GM18870 (cell line): ENCODE measurements around the gene TTLL3.
A peak's percentile ranks its signal among the peaks of the same experiment; 100 is the strongest.
"Not testable (repeated sequence)": the region's sequence is repeated elsewhere in the genome, so short reads cannot be mapped to it uniquely, and the experiment has no call there.

Experiments used
- ATAC-seq: cut with Tn5 transposase; IDR thresholded peaks from one replicate; pipeline ENCODE4 v1.9.1; 2021; ENCODE audit warnings: moderate library complexity; ENCODE audit not compliant: unreplicated experiment

The TTLL3 gene

GRCh38 chr3:9837701-9838582, 27.9 kb downstream of the TTLL3 start:
- ATAC-seq = no peak

DNA sequence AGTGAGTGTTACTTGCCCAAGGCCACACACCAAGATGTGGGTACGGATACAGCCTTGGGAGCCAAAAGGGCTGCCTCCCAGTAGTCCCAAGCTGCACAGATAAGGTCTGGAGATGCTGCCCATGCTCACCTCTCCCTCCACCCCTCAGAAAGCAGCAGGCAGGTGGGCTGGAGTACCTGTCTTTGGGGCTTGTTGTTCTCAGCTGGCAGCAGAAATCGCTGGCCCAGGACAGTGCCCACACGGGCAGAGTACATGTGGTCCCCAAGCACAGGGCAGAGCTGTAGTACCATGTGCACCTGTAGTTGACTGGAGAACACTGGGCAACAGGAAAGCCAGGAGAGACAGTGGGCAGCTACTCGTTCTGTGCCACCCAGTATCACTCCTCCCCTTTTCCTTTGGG, 28.8 kb downstream of the TTLL3 start:
- no peak for ATAC-seq

- ATAC-seq = no peak
Measured at GRCh38 chr3:9841015-9841414, 31.0 kb downstream of the TTLL3 start.

DNA sequence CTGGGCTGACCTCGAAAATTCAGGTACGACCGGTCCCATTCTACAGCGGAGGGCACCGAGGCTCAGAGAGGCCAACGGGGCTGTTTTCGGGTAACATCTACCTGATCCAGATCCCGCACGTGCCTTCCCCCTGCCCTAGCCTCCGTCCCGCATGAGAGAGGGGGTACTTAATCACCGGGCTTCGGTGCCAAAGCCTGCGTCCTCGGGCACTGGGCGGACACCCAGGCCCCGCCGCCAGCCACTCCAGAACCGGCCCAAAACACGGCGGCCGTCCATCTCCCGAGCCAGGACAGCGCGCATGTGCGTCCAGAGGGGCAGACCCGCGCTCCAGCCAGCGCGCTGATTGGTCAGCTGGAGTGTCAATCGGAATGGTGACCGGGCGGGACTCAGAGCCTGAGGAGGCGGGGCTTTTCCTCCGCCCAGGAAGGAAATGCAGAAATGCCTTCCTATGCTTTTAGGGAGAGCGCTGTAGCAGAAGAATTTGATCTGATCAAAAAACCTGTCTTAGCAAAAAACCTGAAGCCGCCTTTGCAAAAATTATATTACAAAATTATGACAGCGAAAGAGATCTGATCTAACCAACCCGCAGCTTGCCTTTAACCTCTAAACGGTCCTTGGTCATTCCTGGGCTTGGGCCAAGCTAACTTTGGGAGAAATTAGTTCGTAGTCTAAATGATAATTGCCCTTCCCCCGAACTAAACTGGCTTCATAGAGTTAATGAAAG, 33.8 kb downstream of the TTLL3 start, which contains the start of gene RPUSD3:
RPUSD3 (minus strand) TSS at position 294 of the 724 bp plus-strand sequence; CDS start at position 276, 18 bp downstream.
- peak; percentile 91 for ATAC-seq

GRCh38 chr3:9846231-9846630, 36.2 kb downstream of the TTLL3 start:
- ATAC-seq = no peak

GRCh38 chr3:9846931-9847488, 36.9 kb downstream of the TTLL3 start:
- ATAC-seq = no peak

DNA sequence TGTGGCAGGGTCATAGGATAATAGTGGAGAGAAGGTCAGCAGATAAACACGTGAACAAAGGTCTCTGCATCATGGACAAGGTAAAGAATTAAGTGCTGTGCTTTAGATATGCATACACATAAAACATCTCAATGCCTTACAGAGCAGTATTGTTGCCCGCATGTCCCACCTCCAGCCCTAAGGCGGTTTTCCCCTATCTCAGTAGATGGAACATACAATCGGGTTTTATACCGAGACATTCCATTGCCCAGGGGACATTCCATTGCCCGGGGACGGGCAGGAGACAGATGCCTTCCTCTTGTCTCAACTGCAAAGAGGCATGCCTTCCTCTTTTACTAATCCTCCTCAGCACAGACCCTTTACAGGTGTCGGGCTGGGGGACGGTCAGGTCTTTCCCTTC, 37.8 kb downstream of the TTLL3 start:
- not testable (repeated sequence) for ATAC-seq

- not testable (repeated sequence) for ATAC-seq
Measured at GRCh38 chr3:9848860-9849259, 38.8 kb downstream of the TTLL3 start.

GRCh38 chr3:9851383-9851782, 41.3 kb downstream of the TTLL3 start:
- ATAC-seq = not testable (repeated sequence)

GRCh38 chr3:9851926-9852325, 41.9 kb downstream of the TTLL3 start:
- ATAC-seq = not testable (repeated sequence)

DNA sequence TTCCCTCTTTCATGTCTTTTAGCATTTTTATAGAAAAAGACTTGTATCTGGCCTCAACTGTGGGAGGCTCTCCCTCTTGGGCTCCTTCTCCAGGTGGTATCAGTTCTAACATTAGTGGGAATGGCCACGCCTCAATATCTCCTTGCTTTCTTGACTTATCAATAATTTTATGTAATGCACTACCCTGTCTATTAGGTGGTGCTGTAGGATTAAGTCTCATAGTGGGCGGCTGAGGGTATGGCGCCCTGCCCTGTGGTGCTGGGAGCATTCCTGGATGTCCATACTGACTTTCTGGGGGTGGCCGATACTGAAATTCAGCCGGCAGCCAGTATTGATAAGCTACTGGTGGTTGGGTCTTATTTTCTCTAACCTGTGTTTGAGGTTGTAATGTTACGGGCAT, 42.5 kb downstream of the TTLL3 start:
- ATAC-seq = no peak

GRCh38 chr3:9854291-9854940, 44.4 kb downstream of the TTLL3 start:
- not testable (repeated sequence) for ATAC-seq

GRCh38 chr3:9855594-9855993, 45.5 kb downstream of the TTLL3 start:
- ATAC-seq = no peak

GRCh38 chr3:9859530-9860025, 49.5 kb downstream of the TTLL3 start:
- ATAC-seq = no peak

- ATAC-seq = no peak
Measured at GRCh38 chr3:9861201-9861600, 51.1 kb downstream of the TTLL3 start.

GRCh38 chr3:9861626-9862130, 51.6 kb downstream of the TTLL3 start:
- ATAC-seq = no peak

DNA sequence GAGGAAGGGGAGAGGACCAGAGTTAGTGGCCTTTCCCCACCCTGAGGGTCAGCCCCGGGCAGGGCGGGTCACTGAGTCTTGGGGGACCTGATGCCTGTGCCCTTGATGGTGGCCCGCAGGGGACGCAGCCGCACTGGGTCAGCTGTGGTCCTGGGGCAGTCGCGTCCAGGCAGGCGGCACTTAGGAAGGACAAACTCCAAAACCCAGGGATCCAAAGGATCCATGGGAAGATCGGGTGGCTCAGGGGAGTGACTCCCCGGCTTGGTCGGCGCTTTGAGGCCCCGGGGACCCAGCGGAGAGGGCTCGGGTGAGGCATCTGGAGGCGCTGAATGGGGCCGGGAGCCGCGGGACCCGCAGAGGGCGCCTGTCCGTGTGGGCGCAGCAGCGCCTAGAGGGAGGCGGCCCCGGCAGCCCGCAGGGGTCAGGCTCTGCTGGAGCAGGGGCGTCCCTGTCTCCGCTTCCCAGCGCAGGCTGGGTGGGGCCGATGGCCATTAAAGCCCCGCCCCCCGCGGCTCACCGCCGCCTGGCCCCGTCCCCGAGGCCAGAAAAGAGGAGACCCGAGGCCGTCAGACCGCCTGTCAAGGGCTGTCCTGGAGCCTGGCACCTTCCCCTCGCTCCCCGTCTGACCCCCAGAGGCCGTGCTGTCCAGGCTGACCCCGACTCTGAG, 52.5 kb downstream of the TTLL3 start:
- ATAC-seq = no peak

DNA sequence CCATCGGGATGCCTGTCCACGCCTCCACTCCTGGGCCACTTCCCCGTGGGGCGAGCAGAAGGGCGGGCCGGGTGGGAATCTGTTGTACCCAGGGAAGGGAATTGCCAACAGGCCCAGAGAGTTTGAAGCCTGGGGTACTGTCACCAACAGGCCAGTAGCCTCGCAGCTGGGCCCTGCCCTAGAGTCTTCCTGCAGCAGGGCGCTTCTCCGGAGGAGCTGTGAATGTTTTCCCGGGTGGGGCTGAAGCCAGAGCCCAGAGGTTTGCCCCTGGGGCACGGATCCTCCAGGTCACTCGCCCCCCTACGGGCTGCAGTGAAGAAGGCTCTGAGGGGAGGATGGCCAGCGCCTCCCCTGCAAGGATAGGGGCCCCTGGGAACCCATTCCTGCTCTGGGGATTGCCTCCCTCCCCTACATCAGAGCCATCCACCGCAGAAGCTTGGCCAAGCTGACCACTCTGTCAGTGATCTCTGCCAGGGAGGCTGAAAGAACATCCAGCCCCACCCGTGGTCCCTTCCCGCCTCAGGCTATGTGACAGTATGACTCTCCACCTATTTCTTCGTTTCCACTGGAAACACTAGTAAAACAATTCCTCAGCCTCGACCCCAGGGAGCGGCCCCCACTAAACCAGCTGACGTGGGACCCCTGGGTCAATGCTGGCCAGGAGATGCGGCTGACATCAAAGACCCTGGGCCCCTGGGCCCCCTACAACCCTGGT, 53.2 kb downstream of the TTLL3 start:
- ATAC-seq = no peak

DNA sequence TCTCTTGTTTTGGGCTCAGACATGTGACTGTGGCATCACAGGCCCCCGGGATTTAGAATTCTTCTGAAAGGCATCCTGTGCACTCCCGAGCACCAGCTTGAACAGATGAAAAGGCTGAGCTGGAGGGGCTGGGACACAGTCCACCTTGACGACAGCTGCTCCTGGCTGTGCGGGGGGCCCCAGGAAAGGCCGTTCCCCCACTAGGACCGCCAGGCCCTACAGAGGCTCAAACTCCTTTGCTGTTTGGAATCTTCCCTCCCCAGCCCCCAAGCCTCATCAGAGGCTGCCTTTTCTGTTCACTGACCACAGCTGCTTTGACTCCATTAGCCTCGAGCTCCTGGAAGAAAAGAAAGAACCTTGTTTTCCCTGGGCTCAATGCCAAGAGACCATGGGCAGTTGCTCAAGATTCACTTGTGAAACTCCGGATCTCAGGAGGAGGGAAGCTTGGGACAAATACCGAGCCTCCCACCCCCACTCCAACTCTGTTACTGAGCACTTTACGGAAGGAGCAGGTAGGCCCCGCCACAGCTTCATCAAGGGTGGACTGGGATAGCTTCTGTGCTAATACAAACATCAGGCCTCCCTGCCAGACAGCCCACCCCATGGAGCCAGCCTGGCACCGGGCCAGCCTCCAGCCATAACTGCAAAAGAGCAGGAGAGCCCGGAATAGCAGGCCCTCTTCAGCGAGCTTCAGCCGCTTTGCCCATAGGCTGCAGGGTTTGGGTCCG, 54.3 kb downstream of the TTLL3 start:
- ATAC-seq = no peak
